GM20000 (cell line): ENCODE results near the gene CFL1.
A peak's percentile ranks its signal among the peaks of the same experiment; 100 is the strongest.
"Not testable (repeated sequence)": the region's sequence is repeated elsewhere in the genome, so short reads cannot be mapped to it uniquely, and the experiment has no call there.

ENCODE experiments used
- DNase-seq: peaks from one replicate; pipeline ENCODE4 v3.0.0; 2012; ENCODE audit warnings: low spot score
- TF ChIP-seq, protein P1 (sequence below): IDR thresholded peaks from 2 replicates; pipeline ENCODE4 v1.5.1; 2012; ENCODE audit warnings: mild to moderate bottlenecking, control low read depth; ENCODE audit errors: extremely low read depth, missing control alignments

Gene CFL1

DNA sequence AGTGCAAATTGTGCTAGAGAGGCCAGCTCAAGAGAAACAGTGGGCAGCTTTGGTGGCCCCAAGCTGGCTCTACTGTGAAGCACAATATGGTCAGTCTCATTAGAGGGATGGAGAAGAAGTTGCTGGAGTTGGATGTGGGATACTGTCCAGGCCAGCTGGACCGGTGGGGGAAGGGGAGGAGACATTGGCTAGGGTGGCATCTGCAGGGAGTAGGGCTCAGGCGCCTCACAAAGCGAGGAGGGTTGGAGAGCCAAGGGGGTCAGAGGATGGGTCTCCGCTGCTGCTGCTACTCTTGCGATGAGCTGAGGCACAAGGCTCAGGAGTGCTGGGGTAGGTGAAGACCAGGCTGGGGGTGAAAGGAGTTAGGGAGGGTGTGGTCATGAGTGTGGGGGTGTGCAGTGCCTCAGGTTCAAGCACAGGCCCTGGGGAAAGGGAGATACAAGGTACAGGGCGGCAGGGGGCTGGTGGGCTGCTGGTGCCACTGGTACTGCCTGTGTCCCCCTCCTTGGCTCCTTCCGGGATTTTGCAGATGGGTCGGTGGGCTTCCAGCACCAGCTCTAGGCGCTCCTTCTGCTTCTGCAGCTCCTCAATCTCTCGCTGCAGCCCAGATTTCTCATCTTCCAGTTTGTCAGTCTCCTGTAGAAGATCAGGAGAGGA lies 34.8 kb upstream of the CFL1 start:
- DNase-seq = no peak
- TF ChIP-seq, protein P1, sequence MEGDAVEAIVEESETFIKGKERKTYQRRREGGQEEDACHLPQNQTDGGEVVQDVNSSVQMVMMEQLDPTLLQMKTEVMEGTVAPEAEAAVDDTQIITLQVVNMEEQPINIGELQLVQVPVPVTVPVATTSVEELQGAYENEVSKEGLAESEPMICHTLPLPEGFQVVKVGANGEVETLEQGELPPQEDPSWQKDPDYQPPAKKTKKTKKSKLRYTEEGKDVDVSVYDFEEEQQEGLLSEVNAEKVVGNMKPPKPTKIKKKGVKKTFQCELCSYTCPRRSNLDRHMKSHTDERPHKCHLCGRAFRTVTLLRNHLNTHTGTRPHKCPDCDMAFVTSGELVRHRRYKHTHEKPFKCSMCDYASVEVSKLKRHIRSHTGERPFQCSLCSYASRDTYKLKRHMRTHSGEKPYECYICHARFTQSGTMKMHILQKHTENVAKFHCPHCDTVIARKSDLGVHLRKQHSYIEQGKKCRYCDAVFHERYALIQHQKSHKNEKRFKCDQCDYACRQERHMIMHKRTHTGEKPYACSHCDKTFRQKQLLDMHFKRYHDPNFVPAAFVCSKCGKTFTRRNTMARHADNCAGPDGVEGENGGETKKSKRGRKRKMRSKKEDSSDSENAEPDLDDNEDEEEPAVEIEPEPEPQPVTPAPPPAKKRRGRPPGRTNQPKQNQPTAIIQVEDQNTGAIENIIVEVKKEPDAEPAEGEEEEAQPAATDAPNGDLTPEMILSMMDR = no peak

DNA sequence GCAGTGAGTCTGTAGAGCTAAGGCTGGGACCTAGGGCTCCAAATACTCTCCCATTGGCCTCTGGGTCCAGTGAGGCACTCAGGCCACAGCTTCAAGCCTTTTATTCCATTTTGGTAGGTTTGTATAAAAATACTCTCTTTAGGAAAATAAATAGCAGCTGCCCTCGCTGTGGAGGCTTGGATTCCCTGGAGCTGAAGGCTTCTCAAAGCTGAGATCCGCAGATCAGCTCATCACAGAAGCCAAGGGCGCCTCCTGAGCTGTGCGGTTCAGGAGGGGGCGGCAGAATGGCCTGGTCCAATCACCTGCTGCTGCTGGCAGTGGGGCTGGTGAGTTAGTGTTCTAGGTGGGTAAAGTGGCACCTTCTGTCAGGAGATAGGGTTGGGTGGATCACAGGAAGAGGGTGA lies 34.2 kb upstream of the CFL1 start:
- DNase-seq = not testable (repeated sequence)

DNA sequence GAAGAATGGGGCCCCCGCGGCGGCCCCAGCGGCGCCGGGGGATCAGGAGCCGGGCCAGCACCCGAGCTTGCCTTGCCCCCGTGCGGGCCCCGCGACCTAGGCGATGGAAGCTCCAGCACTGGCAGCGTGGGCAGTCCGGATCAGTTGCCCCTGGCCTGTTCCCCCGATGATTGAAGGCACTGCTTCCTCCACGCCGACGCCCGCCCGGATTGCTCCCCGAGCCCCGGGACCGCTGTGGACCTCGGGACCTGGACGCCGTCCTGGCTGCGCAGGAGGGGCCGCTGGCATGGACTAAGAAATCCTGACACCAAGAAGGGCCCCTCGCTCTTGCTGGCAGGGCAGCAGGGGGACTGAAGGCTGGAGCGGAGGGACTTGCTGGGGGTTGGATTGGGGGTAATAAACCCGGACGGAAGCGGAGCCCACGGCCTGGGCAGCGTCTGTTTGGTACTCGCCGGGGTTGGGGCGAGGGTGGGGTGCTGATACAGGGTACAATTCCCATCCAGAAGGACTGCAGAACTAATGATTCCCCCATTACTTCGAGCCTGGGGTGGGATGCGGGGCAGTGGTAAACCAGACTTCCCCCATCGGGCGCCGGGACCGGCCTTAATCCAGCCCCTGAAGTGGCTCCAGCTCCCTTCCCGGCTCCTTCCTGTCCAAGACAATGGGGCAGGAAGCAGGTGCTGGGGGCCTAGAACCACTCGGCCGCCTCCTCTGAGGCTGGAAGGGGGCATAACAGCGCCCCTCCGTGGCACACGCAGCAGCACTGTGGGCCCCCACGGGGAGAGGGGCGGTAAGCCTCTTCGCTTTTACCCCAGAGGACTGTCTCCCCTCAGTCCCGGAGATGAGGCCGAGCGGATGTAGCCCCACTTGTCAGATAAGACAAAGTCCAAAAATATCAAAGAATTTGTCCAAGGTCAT lies 33.5 kb upstream of the CFL1 start:
- DNase-seq = no peak
- TF ChIP-seq, protein P1 = peak; percentile 40

DNA sequence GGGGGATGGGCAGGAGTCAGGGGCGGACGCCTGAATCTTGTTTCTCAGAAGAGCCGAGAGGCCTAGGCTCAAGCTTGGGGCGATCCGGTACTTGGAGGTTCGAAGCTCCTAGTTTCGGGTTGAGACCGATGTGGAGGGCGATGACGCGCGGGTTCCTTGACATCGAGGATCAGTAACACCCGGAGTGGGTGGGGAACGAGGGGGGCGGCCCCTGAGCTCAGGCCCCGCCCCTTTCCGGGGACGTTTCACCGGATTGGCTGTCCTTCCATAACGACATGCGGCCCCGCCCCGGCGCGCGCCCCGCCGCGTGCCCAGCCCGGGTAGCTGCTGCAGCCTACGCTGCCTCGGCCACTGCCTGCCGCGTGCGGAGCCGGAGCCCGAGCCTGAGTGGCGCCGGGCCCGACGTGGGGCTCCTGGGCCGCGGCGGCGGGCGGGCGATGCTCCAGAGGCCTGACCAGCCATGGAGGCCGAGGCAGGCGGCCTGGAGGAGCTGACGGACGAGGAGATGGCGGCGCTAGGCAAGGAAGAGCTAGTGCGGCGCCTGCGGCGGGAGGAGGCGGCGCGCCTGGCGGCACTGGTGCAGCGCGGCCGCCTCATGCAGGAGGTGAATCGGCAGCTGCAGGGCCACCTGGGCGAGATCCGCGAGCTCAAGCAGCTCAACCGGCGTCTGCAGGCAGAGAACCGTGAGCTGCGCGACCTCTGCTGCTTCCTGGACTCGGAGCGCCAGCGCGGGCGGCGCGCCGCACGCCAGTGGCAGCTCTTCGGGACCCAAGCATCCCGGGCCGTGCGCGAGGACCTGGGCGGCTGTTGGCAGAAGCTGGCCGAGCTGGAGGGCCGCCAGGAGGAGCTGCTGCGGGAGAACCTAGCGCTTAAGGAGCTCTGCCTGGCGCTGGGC lies 32.6 kb upstream of the CFL1 start, which contains the start of gene CCDC85B:
Gene CCDC85B (plus strand): TSS at position 350 of the 895 bp plus-strand sequence. CDS start 111 bp downstream, at position 461.
- DNase-seq = peak; percentile 97
- TF ChIP-seq, protein P1 = no peak

DNA sequence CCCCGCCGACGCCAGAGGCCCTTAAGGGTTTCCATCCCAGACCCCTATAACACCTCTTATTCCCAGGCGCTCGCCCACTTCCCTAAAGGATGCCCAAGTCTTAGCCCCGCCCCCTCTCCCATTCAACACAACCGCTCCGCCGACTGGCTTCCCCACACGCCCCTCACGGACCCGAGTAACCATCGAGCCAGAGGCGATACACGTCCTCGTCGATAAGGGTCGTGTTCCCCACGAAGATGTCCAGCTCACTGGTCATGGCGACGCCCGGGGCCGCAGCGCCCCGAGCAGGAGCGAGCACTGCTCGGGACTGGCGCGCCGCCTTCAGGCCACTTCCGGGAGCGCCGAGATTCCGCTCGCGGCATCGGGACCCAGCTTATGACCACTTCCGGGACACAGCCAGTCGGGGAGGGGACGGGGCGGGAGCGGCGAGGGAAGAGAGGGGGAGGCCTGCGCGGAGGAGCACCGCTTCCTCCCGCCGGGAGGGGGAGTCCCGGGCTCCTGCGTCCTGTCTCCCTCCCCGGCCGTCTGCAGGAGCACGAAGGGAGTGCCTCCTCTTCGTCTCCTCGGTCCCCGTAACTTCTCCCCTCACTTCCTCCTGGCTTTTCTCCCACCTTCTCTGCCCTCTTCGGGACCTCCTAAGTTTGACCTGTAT lies 30.3 kb upstream of the CFL1 start, which contains the start of gene FIBP:
Gene FIBP (minus strand): TSS at position 309 of the 652 bp plus-strand sequence. CDS start 53 bp downstream, at position 256.
- DNase-seq = peak; percentile 97
- TF ChIP-seq, protein P1 = peak; percentile 69

DNA sequence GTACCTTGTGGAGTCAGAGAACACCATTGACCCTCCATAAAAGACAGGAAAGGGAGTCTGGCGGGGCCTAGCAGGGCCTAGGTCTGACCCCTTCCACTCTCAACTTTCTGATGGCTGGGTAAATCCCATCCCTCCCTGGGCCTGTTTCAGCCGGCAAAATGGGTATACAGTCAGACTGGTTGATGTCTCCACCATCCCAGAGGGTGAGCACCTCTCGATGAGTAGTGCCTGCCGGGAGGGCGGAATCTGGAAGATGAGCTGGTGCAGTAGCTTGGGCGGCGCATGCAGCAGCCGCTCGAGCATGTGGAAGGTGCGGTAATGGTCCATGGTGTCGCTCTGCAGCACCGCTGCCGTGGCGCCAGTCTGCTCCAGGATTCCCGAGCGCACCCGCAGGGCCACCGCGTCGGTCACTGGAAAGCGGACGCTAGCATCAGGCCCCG lies 29.8 kb upstream of the CFL1 start:
- no peak for DNase-seq
- TF ChIP-seq, protein P1 = no peak
